ENCODE results near the gene COPS9. TPM values are rescaled to one million over a fixed set of nuclear protein-coding genes. Genes with fewer than 3 reads are reported as not detected.

Gene COPS9
- total RNA-seq, 1 donor from 2014 or later, result 165 TPM

DNA sequence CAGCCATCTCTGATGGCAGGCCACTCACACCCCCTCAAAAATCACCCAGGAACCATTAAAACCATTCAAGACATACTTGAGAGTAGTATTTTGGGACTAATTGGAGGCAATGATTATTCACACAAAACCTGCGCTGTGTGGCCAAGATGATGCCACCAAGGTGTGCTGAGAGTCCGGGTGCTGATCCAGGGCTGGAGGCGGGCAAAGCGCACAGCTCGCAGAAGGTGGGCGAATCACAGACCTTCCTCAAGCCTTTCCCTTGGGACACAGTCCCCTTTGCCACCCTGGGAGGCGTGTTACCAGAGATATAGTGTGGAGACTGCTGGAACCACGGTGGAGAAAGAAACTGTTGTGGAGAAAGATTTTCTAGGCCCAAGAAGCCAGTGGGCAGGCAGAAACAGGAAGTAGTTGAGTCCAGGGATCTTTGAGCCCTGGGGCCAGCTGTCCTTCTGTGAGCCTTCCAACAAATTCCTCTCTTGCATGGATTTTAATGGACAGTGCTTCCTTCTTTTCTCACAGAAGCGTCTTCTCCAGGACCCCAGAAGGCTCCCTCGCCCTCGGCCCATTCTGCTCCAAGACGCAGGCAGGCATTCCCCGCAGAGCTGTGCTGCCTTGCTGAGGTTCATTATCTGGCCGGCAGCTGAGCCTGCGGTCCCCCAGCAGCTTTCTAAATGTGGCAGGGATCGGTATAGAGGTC is 8.0 kb downstream of the COPS9 start:
- Mint-ChIP-seq H3K9me3 (ENCODE audit: unreplicated experiment) (no peaks in the 10 kb centered on the region), H3K4me3 (ENCODE audit: unreplicated experiment) (no peak overlapping the region), H3K27ac (ENCODE audit: unreplicated experiment) (no peak overlapping the region), H3K36me3 (ENCODE audit: low read depth, unreplicated experiment) (peaks cover 34% of the 10 kb centered on the region), H3K4me1 (ENCODE audit: unreplicated experiment) (no peaks in the 10 kb centered on the region), H3K27me3 (ENCODE audit: unreplicated experiment) (peaks cover 1% of the 10 kb centered on the region)
- TF ChIP-seq, protein P1, sequence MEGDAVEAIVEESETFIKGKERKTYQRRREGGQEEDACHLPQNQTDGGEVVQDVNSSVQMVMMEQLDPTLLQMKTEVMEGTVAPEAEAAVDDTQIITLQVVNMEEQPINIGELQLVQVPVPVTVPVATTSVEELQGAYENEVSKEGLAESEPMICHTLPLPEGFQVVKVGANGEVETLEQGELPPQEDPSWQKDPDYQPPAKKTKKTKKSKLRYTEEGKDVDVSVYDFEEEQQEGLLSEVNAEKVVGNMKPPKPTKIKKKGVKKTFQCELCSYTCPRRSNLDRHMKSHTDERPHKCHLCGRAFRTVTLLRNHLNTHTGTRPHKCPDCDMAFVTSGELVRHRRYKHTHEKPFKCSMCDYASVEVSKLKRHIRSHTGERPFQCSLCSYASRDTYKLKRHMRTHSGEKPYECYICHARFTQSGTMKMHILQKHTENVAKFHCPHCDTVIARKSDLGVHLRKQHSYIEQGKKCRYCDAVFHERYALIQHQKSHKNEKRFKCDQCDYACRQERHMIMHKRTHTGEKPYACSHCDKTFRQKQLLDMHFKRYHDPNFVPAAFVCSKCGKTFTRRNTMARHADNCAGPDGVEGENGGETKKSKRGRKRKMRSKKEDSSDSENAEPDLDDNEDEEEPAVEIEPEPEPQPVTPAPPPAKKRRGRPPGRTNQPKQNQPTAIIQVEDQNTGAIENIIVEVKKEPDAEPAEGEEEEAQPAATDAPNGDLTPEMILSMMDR (IDR thresholded peaks at IDR 0.05; ENCODE audit: unreplicated experiment), result no peak
- no peak for DNase-seq (ENCODE audit: low spot score)

DNA sequence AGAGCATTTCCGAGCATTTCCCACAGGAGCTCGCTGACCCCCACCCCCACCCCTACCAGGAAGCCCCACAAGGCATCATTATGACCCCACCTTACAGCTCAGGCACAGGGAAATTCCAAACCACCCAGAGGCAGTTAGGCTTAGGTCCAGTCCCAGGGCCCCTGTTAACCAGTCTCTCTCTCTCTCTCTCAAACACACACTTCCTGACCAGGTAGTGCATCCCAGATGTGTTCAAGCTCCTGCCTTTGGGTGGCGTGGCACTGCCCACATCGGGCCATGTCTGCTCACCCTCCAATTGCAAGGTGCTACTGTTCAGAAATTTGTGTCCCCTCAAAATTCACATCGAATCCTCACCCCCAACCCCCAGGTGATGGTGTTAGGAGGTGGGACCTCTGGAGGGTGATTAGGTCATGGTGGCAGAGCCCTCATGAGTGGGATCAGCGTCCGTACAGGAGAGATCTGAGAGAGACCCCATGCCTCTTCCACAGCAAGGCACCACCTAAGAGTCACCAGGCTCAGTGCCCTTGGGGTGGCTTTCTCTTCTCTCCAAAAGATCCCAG is 8.8 kb downstream of the COPS9 start:
- Mint-ChIP-seq H3K4me3 (ENCODE audit: unreplicated experiment) (peak overlapping the region; percentile 78), H3K27ac (ENCODE audit: unreplicated experiment) (no peak overlapping the region), H3K9me3 (ENCODE audit: unreplicated experiment) (no peaks in the 10 kb centered on the region), H3K27me3 (ENCODE audit: unreplicated experiment) (peaks cover 1% of the 10 kb centered on the region), H3K36me3 (ENCODE audit: low read depth, unreplicated experiment) (peaks cover 30% of the 10 kb centered on the region), H3K4me1 (ENCODE audit: unreplicated experiment) (no peaks in the 10 kb centered on the region)
- no peak for DNase-seq (ENCODE audit: low spot score)
- TF ChIP-seq, protein P1 (IDR thresholded peaks at IDR 0.05; ENCODE audit: unreplicated experiment), result no peak

DNA sequence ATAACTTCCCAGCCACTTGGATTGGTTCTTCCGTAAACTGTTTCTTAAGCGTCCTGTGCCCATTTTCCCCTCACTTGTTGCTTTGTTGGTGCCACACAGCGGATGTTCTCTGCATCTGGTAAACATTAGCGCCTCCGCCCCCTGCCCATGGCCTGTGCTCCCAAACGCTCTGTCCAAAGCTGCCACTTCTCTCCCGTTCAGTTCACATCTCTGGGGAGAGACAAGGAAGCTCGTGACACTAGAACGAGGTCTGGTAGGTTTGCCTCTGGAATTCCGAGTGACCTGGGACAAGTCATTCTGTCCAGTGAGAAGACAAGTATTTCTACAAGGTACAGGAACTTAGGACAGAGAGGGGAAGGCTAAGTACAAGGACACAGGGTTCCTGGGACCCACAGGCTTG is 9.4 kb downstream of the COPS9 start:
- H3K27ac Mint-ChIP-seq (ENCODE audit: unreplicated experiment), result no peak overlapping the region
- no peak for DNase-seq (ENCODE audit: low spot score)
- TF ChIP-seq, protein P1 (IDR thresholded peaks at IDR 0.05; ENCODE audit: unreplicated experiment), result no peak
- H3K4me1 Mint-ChIP-seq (ENCODE audit: unreplicated experiment), result no peaks in the 10 kb centered on the region
- no peaks in the 10 kb centered on the region for H3K9me3 Mint-ChIP-seq (ENCODE audit: unreplicated experiment)
- H3K4me3 Mint-ChIP-seq (ENCODE audit: unreplicated experiment), result peak overlapping the region; percentile 19
- H3K27me3 Mint-ChIP-seq (ENCODE audit: unreplicated experiment), result peaks cover 1% of the 10 kb centered on the region
- H3K36me3 Mint-ChIP-seq (ENCODE audit: low read depth, unreplicated experiment), result peaks cover 27% of the 10 kb centered on the region

DNA sequence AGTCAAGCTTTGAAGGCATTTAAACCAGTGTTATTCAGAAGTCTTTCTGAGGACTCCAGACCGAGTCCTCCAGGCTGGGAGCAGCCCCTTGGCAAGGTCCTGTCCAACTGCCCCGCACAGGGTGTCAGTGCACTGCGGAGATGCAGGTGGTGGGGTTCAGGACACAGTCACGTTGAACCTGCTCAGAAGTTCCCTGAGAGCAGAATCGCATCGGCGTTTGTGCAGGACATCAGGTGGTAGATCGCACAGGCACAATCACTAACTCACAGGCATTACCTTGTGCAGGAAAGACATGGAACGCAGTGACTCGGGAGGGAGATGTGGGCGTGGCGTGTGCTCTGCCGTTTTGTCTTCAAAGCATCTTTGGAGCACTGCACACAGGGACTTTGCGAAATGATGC is 10.4 kb downstream of the COPS9 start:
- no peaks in the 10 kb centered on the region for H3K9me3 Mint-ChIP-seq (ENCODE audit: unreplicated experiment)
- no peaks in the 10 kb centered on the region for H3K4me1 Mint-ChIP-seq (ENCODE audit: unreplicated experiment)
- H3K27ac Mint-ChIP-seq (ENCODE audit: unreplicated experiment), result no peak overlapping the region
- TF ChIP-seq, protein P1 (IDR thresholded peaks at IDR 0.05; ENCODE audit: unreplicated experiment), result no peak
- no peak for DNase-seq (ENCODE audit: low spot score)
- H3K4me3 Mint-ChIP-seq (ENCODE audit: unreplicated experiment), result no peak overlapping the region
- H3K36me3 Mint-ChIP-seq (ENCODE audit: low read depth, unreplicated experiment), result peaks cover 20% of the 10 kb centered on the region
- H3K27me3 Mint-ChIP-seq (ENCODE audit: unreplicated experiment), result peaks cover 1% of the 10 kb centered on the region

DNA sequence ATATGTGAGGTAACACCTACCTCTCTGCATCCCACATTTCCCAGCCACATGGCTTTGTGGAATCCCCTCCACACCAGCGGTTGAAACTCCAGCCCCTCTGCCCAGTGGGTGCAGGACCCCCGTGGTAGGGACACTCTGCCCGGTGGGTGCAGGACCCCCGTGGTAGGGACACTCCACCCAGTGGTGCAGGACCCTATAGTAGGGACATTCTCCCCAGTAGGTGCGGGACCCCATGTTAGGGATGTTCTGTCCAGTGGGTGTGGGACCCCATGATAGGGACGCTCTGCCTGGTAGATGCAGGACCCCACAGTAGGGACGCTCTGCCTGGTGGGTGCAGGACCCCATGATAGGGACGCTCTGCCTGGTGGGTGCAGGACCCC is 11.5 kb downstream of the COPS9 start:
- peaks cover 1% of the 10 kb centered on the region for H3K27me3 Mint-ChIP-seq (ENCODE audit: unreplicated experiment)
- H3K9me3 Mint-ChIP-seq (ENCODE audit: unreplicated experiment), result no peaks in the 10 kb centered on the region
- peaks cover 16% of the 10 kb centered on the region for H3K36me3 Mint-ChIP-seq (ENCODE audit: low read depth, unreplicated experiment)
- H3K4me3 Mint-ChIP-seq (ENCODE audit: unreplicated experiment), result no peak overlapping the region
- no peak for DNase-seq (ENCODE audit: low spot score)
- no peaks in the 10 kb centered on the region for H3K4me1 Mint-ChIP-seq (ENCODE audit: unreplicated experiment)
- TF ChIP-seq, protein P1 (IDR thresholded peaks at IDR 0.05; ENCODE audit: unreplicated experiment), result no peak
- H3K27ac Mint-ChIP-seq (ENCODE audit: unreplicated experiment), result no peak overlapping the region

All from endothelial cell (in vitro differentiated cells).